H9 (cell line): Measurements from ENCODE around the gene CHCHD6. TPM values are rescaled to one million over a fixed set of nuclear protein-coding genes. Genes with fewer than 3 reads are reported as not detected.

ENCODE experiments used
- DNase-seq: peaks from one replicate; pipeline ENCODE4 v3.0.0-alpha.2; 2017
- H2AFZ ChIP-seq: one replicate; pipeline ENCODE4 v1.6.1; 2013; ENCODE audit warnings: mild to moderate bottlenecking, low read length, control low read depth, moderate library complexity
- H2AK5ac ChIP-seq: 2 replicates; pipeline ENCODE4 v1.6.1; 2013; ENCODE audit warnings: low read length, control low read depth, mixed read lengths; ENCODE audit not compliant: insufficient read length
- H2BK120ac ChIP-seq: one replicate; pipeline ENCODE4 v1.6.1; 2013; ENCODE audit warnings: low read depth, mild to moderate bottlenecking, low read length, control low read depth, inconsistent platforms; ENCODE audit not compliant: poor library complexity, severe bottlenecking
- H2BK12ac ChIP-seq: 2 replicates; pipeline ENCODE4 v1.6.1; 2013; ENCODE audit warnings: low read length, control low read depth, mixed read lengths, low read depth; ENCODE audit not compliant: insufficient read length
- H2BK15ac ChIP-seq: 2 replicates; pipeline ENCODE4 v1.6.1; 2013; ENCODE audit warnings: low read depth, low read length, control low read depth
- H2BK20ac ChIP-seq: one replicate; pipeline ENCODE4 v1.6.1; 2013; ENCODE audit warnings: low read depth, mild to moderate bottlenecking, low read length, control low read depth, inconsistent platforms; ENCODE audit not compliant: poor library complexity, severe bottlenecking
- H2BK5ac ChIP-seq: 2 replicates; pipeline ENCODE4 v1.6.1; 2013; ENCODE audit warnings: low read length, control low read depth, mixed read lengths; ENCODE audit not compliant: insufficient read length
- H3K14ac ChIP-seq: 2 replicates; pipeline ENCODE4 v1.6.1; 2013; ENCODE audit warnings: low read length, control low read depth; ENCODE audit not compliant: insufficient read depth
- H3K18ac ChIP-seq: 2 replicates; pipeline ENCODE4 v1.6.1; 2013; ENCODE audit warnings: low read depth, mild to moderate bottlenecking, mixed read lengths, low read length, control low read depth; ENCODE audit not compliant: insufficient read length
- H3K23ac ChIP-seq: 2 replicates; pipeline ENCODE4 v1.6.1; 2013; ENCODE audit warnings: low read length, control low read depth, mixed read lengths, low read depth; ENCODE audit not compliant: insufficient read length
- H3K23me2 ChIP-seq: 2 replicates; pipeline ENCODE4 v1.6.1; 2013; ENCODE audit warnings: low read depth, mild to moderate bottlenecking, mixed read lengths, low read length, control low read depth; ENCODE audit not compliant: insufficient read length, poor library complexity, severe bottlenecking
- H3K27ac ChIP-seq: 2 replicates; pipeline ENCODE4 v1.5.1; 2013; ENCODE audit warnings: low read length, control low read depth, mixed read lengths, low read depth; ENCODE audit not compliant: insufficient read length
- H3K27me3 ChIP-seq: 2 replicates; pipeline ENCODE4 v1.6.1; 2013; ENCODE audit warnings: low read length, control low read depth, inconsistent platforms; ENCODE audit not compliant: insufficient read depth
- H3K4ac ChIP-seq: 2 replicates; pipeline ENCODE4 v1.6.1; 2013; ENCODE audit warnings: low read depth, mild to moderate bottlenecking, control low read depth, inconsistent platforms, low read length, moderate library complexity
- H3K4me1 ChIP-seq: 2 replicates; pipeline ENCODE4 v1.6.1; 2013; ENCODE audit warnings: low read length, control low read depth, inconsistent platforms; ENCODE audit not compliant: insufficient read depth
- H3K4me2 ChIP-seq: 2 replicates; pipeline ENCODE4 v1.6.1; 2013; ENCODE audit warnings: low read length, control low read depth, mixed read lengths; ENCODE audit not compliant: insufficient read length, insufficient read depth
- H3K56ac ChIP-seq: 2 replicates; pipeline ENCODE4 v1.6.1; 2013; ENCODE audit warnings: low read depth, mild to moderate bottlenecking, mixed read lengths, low read length, control low read depth; ENCODE audit not compliant: insufficient read length
- H3K79me1 ChIP-seq: 2 replicates; pipeline ENCODE4 v1.6.1; 2013; ENCODE audit warnings: low read depth, mild to moderate bottlenecking, moderate library complexity, low read length, control low read depth, inconsistent platforms; ENCODE audit not compliant: insufficient read depth, poor library complexity, severe bottlenecking
- H3K79me2 ChIP-seq: 2 replicates; pipeline ENCODE4 v1.6.1; 2013; ENCODE audit warnings: low read length, control low read depth, inconsistent platforms; ENCODE audit not compliant: insufficient read depth
- H3K9ac ChIP-seq: 2 replicates; pipeline ENCODE4 v1.6.1; 2013; ENCODE audit warnings: low read length, control low read depth, mixed read lengths; ENCODE audit not compliant: insufficient read length; ENCODE audit errors: extremely low read depth
- H3K9me3 ChIP-seq: one replicate; pipeline ENCODE4 v1.6.1; 2013; ENCODE audit warnings: low read depth, low read length, inconsistent platforms; ENCODE audit not compliant: control insufficient read depth
- H3T11ph ChIP-seq: one replicate; pipeline ENCODE4 v1.6.1; 2013; ENCODE audit warnings: mild to moderate bottlenecking, low read length, control low read depth, inconsistent platforms
- H4K20me1 ChIP-seq: one replicate; pipeline ENCODE4 v1.6.1; 2013; ENCODE audit not compliant: control insufficient read depth, insufficient read length, insufficient read depth
- H4K5ac ChIP-seq: 2 replicates; pipeline ENCODE4 v1.6.1; 2013; ENCODE audit warnings: low read depth, mild to moderate bottlenecking, mixed read lengths, low read length, control low read depth; ENCODE audit not compliant: insufficient read length
- H4K8ac ChIP-seq: replicated peaks from 2 replicates; pipeline ENCODE4 v1.6.1; 2013; ENCODE audit warnings: low read length, control low read depth, mixed read lengths, low read depth; ENCODE audit not compliant: insufficient read length
- H4K91ac ChIP-seq: 2 replicates; pipeline ENCODE4 v1.6.1; 2013; ENCODE audit warnings: low read depth, mild to moderate bottlenecking, moderate library complexity, mixed read lengths, low read length, control low read depth; ENCODE audit not compliant: insufficient read length
- H3K27ac Mint-ChIP-seq, 3 experiments: 2 replicates in 2 of 3; 3 replicates in 1 of 3; pipeline ENCODE4 v1.8.0; 2020 to 2021; ENCODE audit warnings: mixed read lengths in 3 of 3, mild to moderate bottlenecking in 1 of 3, moderate library complexity in 1 of 3
- H3K27me3 Mint-ChIP-seq: 2 replicates; pipeline ENCODE4 v1.8.0; 2021; ENCODE audit warnings: low read depth, mild to moderate bottlenecking, moderate library complexity, mixed read lengths
- H3K36me3 Mint-ChIP-seq, 3 experiments: 2 replicates in 2 of 3; 3 replicates in 1 of 3; pipeline ENCODE4 v1.8.0; 2020 to 2021; ENCODE audit warnings: low read depth in 3 of 3, mixed read lengths in 3 of 3; ENCODE audit not compliant: insufficient read depth in 1 of 3
- H3K4me1 Mint-ChIP-seq, 2 experiments: 2 replicates each; pipeline ENCODE4 v1.8.0; 2020; ENCODE audit warnings: mixed read lengths in 2 of 2
- H3K4me3 Mint-ChIP-seq, 2 experiments: 2 replicates in 1 of 2; 3 replicates in 1 of 2; pipeline ENCODE4 v1.8.0; 2020 to 2021; ENCODE audit warnings: mild to moderate bottlenecking in 2 of 2, mixed read lengths in 2 of 2, moderate library complexity in 1 of 2
- H3K9me3 Mint-ChIP-seq, 2 experiments: 2 replicates in 1 of 2; 3 replicates in 1 of 2; pipeline ENCODE4 v1.8.0; 2020; ENCODE audit warnings: mild to moderate bottlenecking in 2 of 2, mixed read lengths in 2 of 2, moderate library complexity in 1 of 2
- CTCF ChIP-seq: fragments of 200-600 bp; sonication (generic); conservative IDR thresholded peaks from 3 replicates; pipeline ENCODE4 v1.8.0; 2021; ENCODE audit warnings: antibody characterized with exemption, mild to moderate bottlenecking
- WGBS: extraction: QIAGEN DNeasy Blood & Tissue Kit; methylation state at CpG from one replicate; pipeline ENCODE4 v1.1.7; 2013; ENCODE audit warnings: missing lambda C conversion rate, low lambda C conversion rate, mixed read lengths; ENCODE audit not compliant: insufficient read length; ENCODE audit errors: extremely low coverage; 5-methylcytosine and 5-hydroxymethylcytosine counted together
- total RNA-seq: library from RNA; stranded (reverse); gene quantifications from 2 replicates; pipeline ENCODE4 v1.2.1, GENCODE V29; 2021

The CHCHD6 gene
- total RNA-seq, 1 experiment from 2014 or later: 34.2 TPM

DNA sequence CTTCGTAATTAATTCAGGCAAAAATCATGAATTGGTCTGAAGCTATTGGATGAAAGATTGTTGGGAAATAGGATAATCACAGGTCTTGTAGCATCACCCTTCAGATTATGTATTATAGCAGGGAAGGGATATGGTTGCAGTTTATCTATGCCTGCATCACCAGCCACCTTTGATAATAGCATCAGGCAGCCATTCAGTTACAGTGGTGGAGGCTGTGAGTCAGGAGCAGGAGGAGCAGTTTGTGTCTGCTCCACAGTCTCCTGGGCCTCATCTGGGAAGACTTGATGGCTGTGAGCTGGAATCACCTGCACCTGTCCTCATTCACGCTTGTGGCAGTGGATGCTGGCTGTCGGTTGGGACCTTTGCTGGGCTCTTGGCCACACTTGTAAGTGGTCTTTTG lies 174.6 kb downstream of the CHCHD6 start:
- H3K23me2 ChIP-seq: no peaks in the 10 kb centered on the region
- no peak overlapping the region for H3K56ac ChIP-seq
- no peak overlapping the region for H3K9ac ChIP-seq
- no peak overlapping the region for H4K5ac ChIP-seq
- H3K4me2 ChIP-seq: no peak overlapping the region
- WGBS: no CpG with 5 or more reads among the region's 3 CpGs
- no peak overlapping the region for H2BK15ac ChIP-seq
- no peaks in the 10 kb centered on the region for H4K20me1 ChIP-seq
- H2BK20ac ChIP-seq: no peak overlapping the region
- H2BK12ac ChIP-seq: no peak overlapping the region
- no peak overlapping the region for H3K27ac ChIP-seq
- H4K8ac ChIP-seq: no peak overlapping the region
- no peaks in the 10 kb centered on the region for H3K36me3 Mint-ChIP-seq
- no peak overlapping the region for H4K91ac ChIP-seq
- H2AK5ac ChIP-seq: no peak overlapping the region
- DNase-seq: no peak
- H3K4ac ChIP-seq: no peak overlapping the region
- no peaks in the 10 kb centered on the region for H3K9me3 ChIP-seq
- H3K4me1 ChIP-seq: no peaks in the 10 kb centered on the region
- H3K27me3 ChIP-seq: no peaks in the 10 kb centered on the region
- no peak overlapping the region for H2AFZ ChIP-seq
- no peak overlapping the region for H3K23ac ChIP-seq
- no peak overlapping the region for H2BK120ac ChIP-seq
- no peaks in the 10 kb centered on the region for H3K79me1 ChIP-seq
- no peak for TF ChIP-seq CTCF
- H3T11ph ChIP-seq: no peak overlapping the region
- no peak overlapping the region for H2BK5ac ChIP-seq
- no peaks in the 10 kb centered on the region for H3K79me2 ChIP-seq
- no peak overlapping the region for H3K14ac ChIP-seq
- no peak overlapping the region for H3K27ac Mint-ChIP-seq
- H3K27me3 Mint-ChIP-seq: no peaks in the 10 kb centered on the region
- H3K4me3 Mint-ChIP-seq: no peak overlapping the region
- H3K4me1 Mint-ChIP-seq: peaks cover 0 to 2% of the 10 kb centered on the region in 2 experiments; a peak in 1 of 4 replicates
- H3K18ac ChIP-seq: no peak overlapping the region
- no peaks in the 10 kb centered on the region for H3K9me3 Mint-ChIP-seq
